ENCODE results near the gene SRPX2.

The SRPX2 gene

DNA sequence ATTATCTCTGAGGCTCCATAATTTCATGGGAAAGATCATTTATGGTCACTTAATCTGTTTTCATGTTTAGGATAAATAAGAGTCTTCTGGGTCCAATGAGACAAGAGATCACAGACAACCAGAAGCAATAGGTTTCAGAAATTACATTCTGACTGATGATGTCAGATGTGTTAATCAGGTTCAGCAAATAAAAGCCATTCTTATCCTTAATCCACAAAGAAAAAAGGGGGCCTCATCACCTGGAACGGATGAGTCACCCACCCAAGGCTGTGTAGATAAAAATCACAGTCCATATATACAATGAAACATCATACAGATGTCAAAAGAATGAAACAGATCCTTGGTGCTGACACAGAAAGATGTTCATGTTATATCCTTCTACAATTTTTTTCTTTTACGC lies 51.3 kb downstream of the SRPX2 start:
- Histone ChIP-seq H3K9ac (no peak overlapping the region), H3K4me2 (no peak overlapping the region), H4K20me1 (ENCODE audit: insufficient read depth) (no peaks in the 10 kb centered on the region)

DNA sequence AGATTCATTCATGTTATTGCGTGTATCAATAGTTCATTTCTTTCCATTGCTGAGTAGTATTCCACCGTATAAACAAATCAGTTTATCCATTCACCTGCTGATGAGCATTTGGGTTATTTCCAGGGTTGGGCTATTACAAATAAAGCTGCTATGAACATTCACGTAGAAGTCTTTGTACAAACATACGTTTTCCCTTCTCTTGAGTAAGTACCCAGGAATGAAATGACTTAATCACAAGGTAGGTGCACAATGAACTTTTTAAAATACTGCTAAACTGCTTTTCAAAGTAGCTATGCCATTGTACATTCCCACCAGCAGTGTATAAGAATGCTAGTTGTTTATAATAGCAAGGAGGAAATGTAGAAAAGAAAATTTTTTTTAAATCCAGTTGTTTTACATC lies 52.0 kb downstream of the SRPX2 start:
- Histone ChIP-seq H2AFZ (ENCODE audit: low read depth) (no peak overlapping the region), H3K4me2 (no peak overlapping the region), H3K27me3 (ENCODE audit: insufficient read depth, low read depth) (no peaks in the 10 kb centered on the region), H3K36me3 (ENCODE audit: insufficient read depth) (no peaks in the 10 kb centered on the region), H4K20me1 (ENCODE audit: insufficient read depth) (no peaks in the 10 kb centered on the region), H3K4me3 (IDR thresholded peaks at IDR 0.05; ENCODE audit: insufficient read depth, low read depth, low read length) (no peak overlapping the region), H3K9ac (no peak overlapping the region), H3K4me1 (ENCODE audit: low read depth, poor library complexity, severe bottlenecking) (no peaks in the 10 kb centered on the region), H3K79me2 (ENCODE audit: insufficient read depth, low read depth) (no peaks in the 10 kb centered on the region), H3K27ac (no peak overlapping the region)
- TF ChIP-seq, protein P1, sequence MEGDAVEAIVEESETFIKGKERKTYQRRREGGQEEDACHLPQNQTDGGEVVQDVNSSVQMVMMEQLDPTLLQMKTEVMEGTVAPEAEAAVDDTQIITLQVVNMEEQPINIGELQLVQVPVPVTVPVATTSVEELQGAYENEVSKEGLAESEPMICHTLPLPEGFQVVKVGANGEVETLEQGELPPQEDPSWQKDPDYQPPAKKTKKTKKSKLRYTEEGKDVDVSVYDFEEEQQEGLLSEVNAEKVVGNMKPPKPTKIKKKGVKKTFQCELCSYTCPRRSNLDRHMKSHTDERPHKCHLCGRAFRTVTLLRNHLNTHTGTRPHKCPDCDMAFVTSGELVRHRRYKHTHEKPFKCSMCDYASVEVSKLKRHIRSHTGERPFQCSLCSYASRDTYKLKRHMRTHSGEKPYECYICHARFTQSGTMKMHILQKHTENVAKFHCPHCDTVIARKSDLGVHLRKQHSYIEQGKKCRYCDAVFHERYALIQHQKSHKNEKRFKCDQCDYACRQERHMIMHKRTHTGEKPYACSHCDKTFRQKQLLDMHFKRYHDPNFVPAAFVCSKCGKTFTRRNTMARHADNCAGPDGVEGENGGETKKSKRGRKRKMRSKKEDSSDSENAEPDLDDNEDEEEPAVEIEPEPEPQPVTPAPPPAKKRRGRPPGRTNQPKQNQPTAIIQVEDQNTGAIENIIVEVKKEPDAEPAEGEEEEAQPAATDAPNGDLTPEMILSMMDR (conservative IDR thresholded peaks at IDR 0.05; ENCODE audit: low read depth, low read length) = no peak

More for the DNA sequence above, 51.3 kb downstream of the SRPX2 start:
- Histone ChIP-seq H3K36me3 (ENCODE audit: insufficient read depth) (no peaks in the 10 kb centered on the region), H2AFZ (ENCODE audit: low read depth) (no peak overlapping the region), H3K27me3 (ENCODE audit: insufficient read depth, low read depth) (no peaks in the 10 kb centered on the region), H3K79me2 (ENCODE audit: insufficient read depth, low read depth) (no peaks in the 10 kb centered on the region), H3K4me1 (ENCODE audit: low read depth, poor library complexity, severe bottlenecking) (no peaks in the 10 kb centered on the region), H3K4me3 (IDR thresholded peaks at IDR 0.05; ENCODE audit: insufficient read depth, low read depth, low read length) (no peak overlapping the region), H3K27ac (no peak overlapping the region)
- TF ChIP-seq, protein P1 (conservative IDR thresholded peaks at IDR 0.05; ENCODE audit: low read depth, low read length) = no peak

DNA sequence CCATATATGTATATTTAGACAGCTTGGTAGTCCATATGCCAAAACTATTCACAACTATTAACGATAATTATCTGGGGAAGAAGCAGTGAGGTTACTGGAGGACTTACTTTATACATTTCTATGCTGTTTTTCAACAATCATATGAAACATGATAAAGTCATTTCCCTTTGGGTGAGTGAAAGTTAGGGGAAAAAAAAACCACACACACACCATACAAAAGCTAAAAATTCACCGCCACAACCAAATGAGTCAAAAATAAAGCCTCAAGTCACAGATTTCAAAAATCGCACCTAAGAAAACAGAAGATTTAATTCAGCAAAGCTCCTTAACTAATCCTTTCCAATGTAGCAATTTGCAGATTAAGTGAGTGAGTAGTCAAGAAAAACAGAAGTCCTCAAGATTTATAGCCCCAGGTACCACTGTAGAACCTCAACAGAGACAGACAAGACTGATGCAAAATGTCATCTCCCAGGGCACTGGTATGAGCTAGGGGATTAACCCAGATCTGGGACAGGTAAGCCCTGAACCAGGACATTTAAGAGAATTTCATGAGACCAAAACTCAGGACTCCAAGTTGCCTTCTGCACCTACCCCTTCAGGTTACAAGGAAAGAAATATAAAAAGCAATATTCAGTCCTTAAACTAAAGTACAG lies 52.8 kb downstream of the SRPX2 start:
- Histone ChIP-seq H2AFZ (ENCODE audit: low read depth) (no peak overlapping the region), H3K9ac (no peak overlapping the region), H3K27ac (no peak overlapping the region), H3K27me3 (ENCODE audit: insufficient read depth, low read depth) (no peaks in the 10 kb centered on the region), H3K4me2 (no peak overlapping the region), H3K4me3 (IDR thresholded peaks at IDR 0.05; ENCODE audit: insufficient read depth, low read depth, low read length) (no peak overlapping the region), H4K20me1 (ENCODE audit: insufficient read depth) (no peaks in the 10 kb centered on the region), H3K4me1 (ENCODE audit: low read depth, poor library complexity, severe bottlenecking) (no peaks in the 10 kb centered on the region), H3K36me3 (ENCODE audit: insufficient read depth) (no peaks in the 10 kb centered on the region), H3K79me2 (ENCODE audit: insufficient read depth, low read depth) (no peaks in the 10 kb centered on the region)
- TF ChIP-seq, protein P1 (conservative IDR thresholded peaks at IDR 0.05; ENCODE audit: low read depth, low read length) = no peak

DNA sequence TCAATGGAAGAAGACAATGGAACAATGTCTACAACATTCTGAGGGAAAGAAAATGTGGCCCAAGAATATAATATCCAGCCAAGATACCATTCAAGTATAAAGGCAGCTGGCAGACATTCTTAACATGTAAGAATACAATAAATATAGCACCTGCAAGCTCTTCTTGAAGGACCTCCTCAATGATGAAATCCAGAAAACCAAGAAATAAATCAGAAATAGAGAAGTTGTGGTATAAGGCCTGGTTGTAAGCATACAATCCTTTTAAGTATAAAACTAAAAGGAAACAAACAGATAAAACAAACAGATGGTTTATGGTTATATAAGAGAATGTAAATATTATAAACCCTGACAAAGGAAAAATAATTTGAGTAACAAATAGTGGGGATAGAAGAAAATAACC lies 54.6 kb downstream of the SRPX2 start:
- Histone ChIP-seq H3K79me2 (ENCODE audit: insufficient read depth, low read depth) (no peaks in the 10 kb centered on the region), H3K27me3 (ENCODE audit: insufficient read depth, low read depth) (no peaks in the 10 kb centered on the region), H3K4me1 (ENCODE audit: low read depth, poor library complexity, severe bottlenecking) (no peaks in the 10 kb centered on the region), H3K9ac (no peak overlapping the region), H2AFZ (ENCODE audit: low read depth) (no peak overlapping the region), H3K36me3 (ENCODE audit: insufficient read depth) (no peaks in the 10 kb centered on the region), H4K20me1 (ENCODE audit: insufficient read depth) (no peaks in the 10 kb centered on the region), H3K27ac (no peak overlapping the region), H3K4me3 (IDR thresholded peaks at IDR 0.05; ENCODE audit: insufficient read depth, low read depth, low read length) (no peak overlapping the region), H3K4me2 (no peak overlapping the region)
- TF ChIP-seq, protein P1 (conservative IDR thresholded peaks at IDR 0.05; ENCODE audit: low read depth, low read length) = no peak

Data from KMS-11 (cell line).